ENCODE measurements around the gene WDR11. TPM values are rescaled to one million over a fixed set of nuclear protein-coding genes. Genes with fewer than 3 reads are reported as not detected.

The WDR11 gene
- total RNA-seq, 4 donors from 2014 or later = 40.5 to 61.8 (median 57.7) TPM

- no peak overlapping the region for H3K27ac ChIP-seq
- no peak for DNase-seq (ENCODE audit: low spot score in 2 of 2)
- 97 to 100% methylated on average over 1 of the region's 1 CpG for WGBS, 2 donors
Measured at GRCh38 chr10:120945182-120945581, 94.0 kb downstream of the WDR11 start.

GRCh38 chr10:120945801-120946302 lies 94.7 kb downstream of the WDR11 start:
- Histone ChIP-seq H3K27ac (no peak overlapping the region), H3K36me3 (no peaks in the 10 kb centered on the region), H3K27me3 (peaks cover 0 to 20% of the 10 kb centered on the region in 2 donors), H3K9me3 (no peaks in the 10 kb centered on the region), H3K4me3 (no peak overlapping the region), H3K4me1 (peaks cover 0 to 23% (median 8%) of the 10 kb centered on the region in 4 donors)
- 50 to 59% methylated on average over 8 of the region's 8 CpGs for WGBS, 2 donors
- TF ChIP-seq EP300 (IDR thresholded peaks at IDR 0.05) (no peak), POLR2A (IDR thresholded peaks at IDR 0.05) (no peak), CTCF (IDR thresholded peaks at IDR 0.05) (no peak)
- DNase-seq (ENCODE audit: low spot score in 2 of 2) = no peak

More at GRCh38 chr10:120945182-120945581, 94.0 kb downstream of the WDR11 start:
- no peak overlapping the region for H3K4me3 ChIP-seq
- H3K4me1 ChIP-seq = peaks cover 0 to 21% (median 8%) of the 10 kb centered on the region in 4 donors
- H3K9me3 ChIP-seq = no peaks in the 10 kb centered on the region
- TF ChIP-seq EP300 (IDR thresholded peaks at IDR 0.05) (no peak), CTCF (IDR thresholded peaks at IDR 0.05) (no peak), POLR2A (IDR thresholded peaks at IDR 0.05) (no peak)
- peaks cover 0 to 14% of the 10 kb centered on the region in 2 donors for H3K27me3 ChIP-seq
- H3K36me3 ChIP-seq = no peaks in the 10 kb centered on the region

- DNase-seq (ENCODE audit: low spot score in 2 of 2) = no peak
- Histone ChIP-seq H3K9me3 (no peaks in the 10 kb centered on the region), H3K4me1 (peaks cover 0 to 23% (median 8%) of the 10 kb centered on the region in 4 donors), H3K36me3 (no peaks in the 10 kb centered on the region), H3K27ac (no peak overlapping the region), H3K4me3 (no peak overlapping the region), H3K27me3 (peaks cover 0 to 27% of the 10 kb centered on the region in 2 donors)
- TF ChIP-seq CTCF (IDR thresholded peaks at IDR 0.05) (no peak), EP300 (IDR thresholded peaks at IDR 0.05) (no peak), POLR2A (IDR thresholded peaks at IDR 0.05) (no peak)
- 85 to 87% methylated on average over 7 of the region's 7 CpGs for whole genome bisulfite sequencing, 2 donors
Measured at GRCh38 chr10:120946497-120946896, 95.3 kb downstream of the WDR11 start.

GRCh38 chr10:120948889-120949608 lies 97.9 kb downstream of the WDR11 start:
- peaks cover 0 to 14% (median 8%) of the 10 kb centered on the region in 4 donors for H3K4me1 ChIP-seq
- peaks cover 0 to 29% of the 10 kb centered on the region in 2 donors for H3K27me3 ChIP-seq
- no peak overlapping the region for H3K27ac ChIP-seq
- peaks cover 0 to 13% (median 0%) of the 10 kb centered on the region in 4 donors for H3K9me3 ChIP-seq
- peak; percentile 56 to 62 for DNase-seq (ENCODE audit: low spot score in 2 of 2)
- H3K36me3 ChIP-seq = no peaks in the 10 kb centered on the region
- 2% methylated on average over 43 to 47 of the region's 47 CpGs for WGBS, 2 donors
- TF ChIP-seq CTCF (IDR thresholded peaks at IDR 0.05) (peak; percentile 68 to 89 (median 85)), POLR2A (IDR thresholded peaks at IDR 0.05) (no peak)
- peak overlapping the region; percentile 10 to 53 (median 38) for H3K4me3 ChIP-seq

GRCh38 chr10:120949609-120950031 lies 98.5 kb downstream of the WDR11 start:
- H3K4me1 ChIP-seq = peaks cover 0 to 14% (median 8%) of the 10 kb centered on the region in 4 donors
- DNase-seq (ENCODE audit: low spot score in 2 of 2) = no peak
- TF ChIP-seq EP300 (IDR thresholded peaks at IDR 0.05) (no peak), CTCF (IDR thresholded peaks at IDR 0.05) (no peak), POLR2A (IDR thresholded peaks at IDR 0.05) (no peak)
- 12 to 26% methylated on average over 6 to 28 of the region's 28 CpGs for WGBS, 2 donors
- peaks cover 0 to 18% (median 0%) of the 10 kb centered on the region in 4 donors for H3K9me3 ChIP-seq
- H3K27ac ChIP-seq = no peak overlapping the region
- H3K4me3 ChIP-seq = peak overlapping the region; percentile 10 to 53 (median 38)
- H3K36me3 ChIP-seq = no peaks in the 10 kb centered on the region
- peaks cover 0 to 29% of the 10 kb centered on the region in 2 donors for H3K27me3 ChIP-seq

Data from tibial nerve (tissue), 4 donors.